Stimulated activated CD4-positive, alpha-beta T cell treated with anti-CD3 and anti-CD28 coated beads, Interleukin-12 subunit alpha, Interleukin-12 subunit beta, amount 100 ng/mL, for 48 hours (primary cell): ENCODE results near the gene C3AR1.

Experiments used
- DNase-seq, 3 donors: peaks; one replicate each; pipeline ENCODE4 v3.0.0-alpha.2; 2020; ENCODE audit warnings: low read depth in 2 of 3, low spot score in 1 of 3

C3AR1 gene

GRCh38 chr12:8058506-8058905, 7.7 kb downstream of the C3AR1 start:
- DNase-seq, result no peak

- no peak for DNase-seq
Observed at GRCh38 chr12:8057839-8058238, 8.3 kb downstream of the C3AR1 start.

GRCh38 chr12:8057306-8057705, 8.9 kb downstream of the C3AR1 start:
- DNase-seq, result no peak

GRCh38 chr12:8054816-8055215, 11.3 kb downstream of the C3AR1 start:
- DNase-seq, result no peak

GRCh38 chr12:8052679-8053078, 13.5 kb downstream of the C3AR1 start:
- DNase-seq, result no peak

GRCh38 chr12:8050600-8051250, 15.4 kb downstream of the C3AR1 start:
- no peak for DNase-seq

- no peak for DNase-seq
Observed at GRCh38 chr12:8048906-8049305, 17.3 kb downstream of the C3AR1 start.

GRCh38 chr12:8047842-8048241, 18.3 kb downstream of the C3AR1 start:
- DNase-seq, result no peak

GRCh38 chr12:8045952-8046944, 19.9 kb downstream of the C3AR1 start:
- DNase-seq, result peak; percentile 62 to 80 (median 64)

GRCh38 chr12:8040791-8041190, 25.4 kb downstream of the C3AR1 start:
- no peak for DNase-seq

GRCh38 chr12:8038659-8039114, 27.5 kb downstream of the C3AR1 start:
- no peak for DNase-seq

- DNase-seq, result no peak
Observed at GRCh38 chr12:8037947-8038346, 28.2 kb downstream of the C3AR1 start.

- DNase-seq, result no peak
Observed at GRCh38 chr12:8037046-8037663, 29.0 kb downstream of the C3AR1 start.

GRCh38 chr12:8036346-8036745, 29.8 kb downstream of the C3AR1 start:
- no peak for DNase-seq

GRCh38 chr12:8035440-8036010, 30.6 kb downstream of the C3AR1 start:
- DNase-seq, result no peak

- DNase-seq, result no peak
Observed at GRCh38 chr12:8034802-8035201, 31.4 kb downstream of the C3AR1 start.

- DNase-seq, result peak in 1 of 3 donors; percentile 27
Observed at GRCh38 chr12:8033153-8034044, 32.8 kb downstream of the C3AR1 start.

- peak; percentile 60 to 72 (median 63) for DNase-seq
Observed at GRCh38 chr12:8032242-8033152, 33.7 kb downstream of the C3AR1 start, which contains the start of gene FOXJ2. FOXJ2 (plus strand) TSS chr12:8032716; CDS start chr12:8039833, 7,117 bp downstream.

- no peak for DNase-seq
Observed at GRCh38 chr12:8031872-8032241, 34.3 kb downstream of the C3AR1 start.
